GM12874 (cell line): ENCODE measurements around the gene P2RX2.

Experiments
- CTCF ChIP-seq: IDR thresholded peaks from 2 replicates; pipeline ENCODE4 v1.5.1; 2011; ENCODE audit warnings: low read depth, mild to moderate bottlenecking, control low read depth, low read length, moderate library complexity; ENCODE audit not compliant: insufficient read depth

P2RX2 gene

GRCh38 chr12:132661972-132662371, 43.4 kb downstream of the P2RX2 start:
- no peak for TF ChIP-seq CTCF

GRCh38 chr12:132662901-132663755, 44.6 kb downstream of the P2RX2 start:
- TF ChIP-seq CTCF: no peak

GRCh38 chr12:132664206-132665148, 45.9 kb downstream of the P2RX2 start:
- TF ChIP-seq CTCF: no peak

GRCh38 chr12:132665149-132665491, 46.5 kb downstream of the P2RX2 start:
- TF ChIP-seq CTCF: no peak

GRCh38 chr12:132665794-132666193, 47.2 kb downstream of the P2RX2 start:
- no peak for TF ChIP-seq CTCF

- TF ChIP-seq CTCF: no peak
These were observed 49.9 kb downstream of the P2RX2 start for GRCh38 chr12:132668191-132669088.
